ENCODE data around the gene HMOX2. TPM values are rescaled to one million over a fixed set of nuclear protein-coding genes. Genes with fewer than 3 reads are reported as not detected.

The HMOX2 gene
- total and polyA plus RNA-seq, 2 of the 13 experiments (the other 11 are each of a cell fraction or from before 2014, with no cell fraction given), result 60.3 to 70.4 TPM

DNA sequence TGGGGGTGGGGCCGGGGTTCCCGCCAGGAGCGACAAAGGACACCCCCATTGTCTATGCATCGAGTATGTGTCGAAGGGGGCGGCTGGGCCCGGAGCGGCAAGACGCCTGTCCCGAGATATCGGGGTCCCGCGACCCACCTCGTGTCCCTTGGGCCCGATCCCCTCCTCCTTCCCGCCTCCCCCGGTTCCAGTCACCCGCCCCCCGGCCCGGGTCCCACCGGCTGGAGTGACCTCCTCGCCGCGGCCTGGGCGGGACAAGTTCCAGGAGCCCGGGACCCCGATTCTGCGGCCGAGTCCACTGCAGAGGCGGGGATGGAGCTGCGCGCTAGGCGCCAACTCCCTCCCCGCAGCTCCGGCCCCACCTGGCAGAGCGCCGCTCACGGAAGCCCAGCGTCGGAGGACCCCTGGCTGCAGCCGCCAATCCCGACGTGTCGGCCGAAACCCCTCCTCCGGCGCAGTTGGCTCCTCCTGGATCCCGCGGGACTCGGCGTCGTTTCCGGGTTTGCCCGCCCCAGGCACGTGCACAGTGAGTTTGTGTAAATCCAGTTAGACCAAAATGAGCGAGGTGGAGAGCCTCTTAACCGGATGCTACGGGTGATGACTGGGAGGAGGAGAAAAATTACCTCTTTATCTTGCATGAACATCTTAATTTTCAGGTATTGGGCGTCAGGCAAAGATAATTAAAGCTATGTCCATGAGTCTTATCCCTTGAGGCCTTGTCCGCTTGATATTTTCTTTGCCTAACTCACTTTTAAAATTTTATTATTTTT is 1.8 kb upstream of the HMOX2 start, which contains the start of gene NMRAL1 (continued):
- TF ChIP-seq ZNF430 (CRISPR knock-in tag; IDR thresholded peaks at IDR 0.05) (0 out of 2 replicates have a peak, but pooled peaks have one; percentile 30), RXRB (CRISPR knock-in tag; IDR thresholded peaks at IDR 0.05; ENCODE audit: borderline replicate concordance) (peak; percentile 52; the same call in 1 of the 2 replicates), NFYC (CRISPR knock-in tag; IDR thresholded peaks at IDR 0.05) (peak; percentile 30; the same call in 1 of the 2 replicates), ZBTB38 (CRISPR knock-in tag; IDR thresholded peaks at IDR 0.05) (peak; percentile 65; the same call in 1 of the 2 replicates), ZNF790 (CRISPR knock-in tag; IDR thresholded peaks at IDR 0.05; ENCODE audit: borderline replicate concordance) (no peak), PITX1 (CRISPR knock-in tag; IDR thresholded peaks at IDR 0.05) (peak; percentile 69), PHF5A (CRISPR knock-in tag; IDR thresholded peaks at IDR 0.05; ENCODE audit: low read depth, unreplicated experiment) (no peak), NFKB2 (CRISPR knock-in tag; IDR thresholded peaks at IDR 0.05; ENCODE audit: borderline replicate concordance) (no peak; the same call in 1 of the 2 replicates), PLRG1 (conservative IDR thresholded peaks at IDR 0.05) (no peak), MIXL1 (CRISPR knock-in tag; IDR thresholded peaks at IDR 0.05) (peak; percentile 34; the same call in 1 of the 2 replicates), TBP (CRISPR knock-in tag; IDR thresholded peaks at IDR 0.05) (no peak), ZNF264 (CRISPR knock-in tag; IDR thresholded peaks at IDR 0.05) (no peak), RFXAP (CRISPR knock-in tag; IDR thresholded peaks at IDR 0.05; ENCODE audit: borderline replicate concordance) (no peak), MED1 (CRISPR knock-in tag; IDR thresholded peaks at IDR 0.05) (peak; percentile 46; the same call in 1 of the 2 replicates), HIVEP1 (CRISPR knock-in tag; IDR thresholded peaks at IDR 0.05) (peak; percentile 25; the same call in 1 of the 2 replicates), BORCS8-MEF2B (CRISPR knock-in tag; IDR thresholded peaks at IDR 0.05) (no peak), NONO (IDR thresholded peaks at IDR 0.05) (no peak), NONO (CRISPR knock-in tag; conservative IDR thresholded peaks at IDR 0.05) (no peak), PPARG (CRISPR knock-in tag; conservative IDR thresholded peaks at IDR 0.05) (0 out of 2 replicates have a peak, but pooled peaks have one; percentile 16), ZNF180 (CRISPR knock-in tag; IDR thresholded peaks at IDR 0.05; ENCODE audit: borderline replicate concordance, low read depth) (no peak)
- TF ChIP-seq, protein P1, sequence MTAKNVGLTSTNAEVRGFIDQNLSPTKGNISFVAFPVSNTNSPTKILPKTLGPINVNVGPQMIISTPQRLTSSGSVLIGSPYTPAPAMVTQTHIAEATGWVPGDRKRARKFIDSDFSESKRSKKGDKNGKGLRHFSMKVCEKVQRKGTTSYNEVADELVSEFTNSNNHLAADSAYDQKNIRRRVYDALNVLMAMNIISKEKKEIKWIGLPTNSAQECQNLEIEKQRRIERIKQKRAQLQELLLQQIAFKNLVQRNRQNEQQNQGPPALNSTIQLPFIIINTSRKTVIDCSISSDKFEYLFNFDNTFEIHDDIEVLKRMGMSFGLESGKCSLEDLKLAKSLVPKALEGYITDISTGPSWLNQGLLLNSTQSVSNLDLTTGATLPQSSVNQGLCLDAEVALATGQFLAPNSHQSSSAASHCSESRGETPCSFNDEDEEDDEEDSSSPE (CRISPR knock-in tag; IDR thresholded peaks at IDR 0.05), result peak; percentile 54; the same call in 1 of the 2 replicates
- TF ChIP-seq, protein P2, sequence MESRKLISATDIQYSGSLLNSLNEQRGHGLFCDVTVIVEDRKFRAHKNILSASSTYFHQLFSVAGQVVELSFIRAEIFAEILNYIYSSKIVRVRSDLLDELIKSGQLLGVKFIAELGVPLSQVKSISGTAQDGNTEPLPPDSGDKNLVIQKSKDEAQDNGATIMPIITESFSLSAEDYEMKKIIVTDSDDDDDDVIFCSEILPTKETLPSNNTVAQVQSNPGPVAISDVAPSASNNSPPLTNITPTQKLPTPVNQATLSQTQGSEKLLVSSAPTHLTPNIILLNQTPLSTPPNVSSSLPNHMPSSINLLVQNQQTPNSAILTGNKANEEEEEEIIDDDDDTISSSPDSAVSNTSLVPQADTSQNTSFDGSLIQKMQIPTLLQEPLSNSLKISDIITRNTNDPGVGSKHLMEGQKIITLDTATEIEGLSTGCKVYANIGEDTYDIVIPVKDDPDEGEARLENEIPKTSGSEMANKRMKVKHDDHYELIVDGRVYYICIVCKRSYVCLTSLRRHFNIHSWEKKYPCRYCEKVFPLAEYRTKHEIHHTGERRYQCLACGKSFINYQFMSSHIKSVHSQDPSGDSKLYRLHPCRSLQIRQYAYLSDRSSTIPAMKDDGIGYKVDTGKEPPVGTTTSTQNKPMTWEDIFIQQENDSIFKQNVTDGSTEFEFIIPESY (CRISPR knock-in tag; IDR thresholded peaks at IDR 0.05), result no peak
- TF ChIP-seq, protein P3, sequence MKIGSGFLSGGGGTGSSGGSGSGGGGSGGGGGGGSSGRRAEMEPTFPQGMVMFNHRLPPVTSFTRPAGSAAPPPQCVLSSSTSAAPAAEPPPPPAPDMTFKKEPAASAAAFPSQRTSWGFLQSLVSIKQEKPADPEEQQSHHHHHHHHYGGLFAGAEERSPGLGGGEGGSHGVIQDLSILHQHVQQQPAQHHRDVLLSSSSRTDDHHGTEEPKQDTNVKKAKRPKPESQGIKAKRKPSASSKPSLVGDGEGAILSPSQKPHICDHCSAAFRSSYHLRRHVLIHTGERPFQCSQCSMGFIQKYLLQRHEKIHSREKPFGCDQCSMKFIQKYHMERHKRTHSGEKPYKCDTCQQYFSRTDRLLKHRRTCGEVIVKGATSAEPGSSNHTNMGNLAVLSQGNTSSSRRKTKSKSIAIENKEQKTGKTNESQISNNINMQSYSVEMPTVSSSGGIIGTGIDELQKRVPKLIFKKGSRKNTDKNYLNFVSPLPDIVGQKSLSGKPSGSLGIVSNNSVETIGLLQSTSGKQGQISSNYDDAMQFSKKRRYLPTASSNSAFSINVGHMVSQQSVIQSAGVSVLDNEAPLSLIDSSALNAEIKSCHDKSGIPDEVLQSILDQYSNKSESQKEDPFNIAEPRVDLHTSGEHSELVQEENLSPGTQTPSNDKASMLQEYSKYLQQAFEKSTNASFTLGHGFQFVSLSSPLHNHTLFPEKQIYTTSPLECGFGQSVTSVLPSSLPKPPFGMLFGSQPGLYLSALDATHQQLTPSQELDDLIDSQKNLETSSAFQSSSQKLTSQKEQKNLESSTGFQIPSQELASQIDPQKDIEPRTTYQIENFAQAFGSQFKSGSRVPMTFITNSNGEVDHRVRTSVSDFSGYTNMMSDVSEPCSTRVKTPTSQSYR (CRISPR knock-in tag; IDR thresholded peaks at IDR 0.05; ENCODE audit: borderline replicate concordance), result no peak
- TF ChIP-seq, protein P4, sequence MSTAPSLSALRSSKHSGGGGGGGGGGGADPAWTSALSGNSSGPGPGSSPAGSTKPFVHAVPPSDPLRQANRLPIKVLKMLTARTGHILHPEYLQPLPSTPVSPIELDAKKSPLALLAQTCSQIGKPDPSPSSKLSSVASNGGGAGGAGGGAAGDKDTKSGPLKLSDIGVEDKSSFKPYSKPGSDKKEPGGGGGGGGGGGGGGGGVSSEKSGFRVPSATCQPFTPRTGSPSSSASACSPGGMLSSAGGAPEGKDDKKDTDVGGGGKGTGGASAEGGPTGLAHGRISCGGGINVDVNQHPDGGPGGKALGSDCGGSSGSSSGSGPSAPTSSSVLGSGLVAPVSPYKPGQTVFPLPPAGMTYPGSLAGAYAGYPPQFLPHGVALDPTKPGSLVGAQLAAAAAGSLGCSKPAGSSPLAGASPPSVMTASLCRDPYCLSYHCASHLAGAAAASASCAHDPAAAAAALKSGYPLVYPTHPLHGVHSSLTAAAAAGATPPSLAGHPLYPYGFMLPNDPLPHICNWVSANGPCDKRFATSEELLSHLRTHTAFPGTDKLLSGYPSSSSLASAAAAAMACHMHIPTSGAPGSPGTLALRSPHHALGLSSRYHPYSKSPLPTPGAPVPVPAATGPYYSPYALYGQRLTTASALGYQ (CRISPR knock-in tag; IDR thresholded peaks at IDR 0.05), result no peak
